K562 (cell line): Measurements from ENCODE around the gene SLAMF8. TPM values are rescaled to one million over a fixed set of nuclear protein-coding genes. Genes with fewer than 3 reads are reported as not detected.

ENCODE experiments used
- BHLHE40 ChIP-seq: IDR thresholded peaks from 2 replicates; pipeline ENCODE4 v1.6.1; 2011; ENCODE audit warnings: low read length, improper control_type of control experiment
- CXXC5 ChIP-seq: fragments of 250-450 bp; sonication (Bioruptor Pico); IDR thresholded peaks from 2 replicates; pipeline ENCODE4 v1.8.0; 2022; ENCODE audit warnings: inconsistent platforms, mild to moderate bottlenecking, moderate library complexity
- MNT ChIP-seq, 2 experiments: fragments of 450-650 bp; conservative IDR thresholded peaks; 2 replicates each; pipeline ENCODE4 v1.6.1; 2017; ENCODE audit warnings: mild to moderate bottlenecking in 2 of 2, moderate library complexity in 2 of 2
- SNRNP70 ChIP-seq: fragments of 200-400 bp; formaldehyde crosslinking; optimal IDR thresholded peaks from 2 replicates; pipeline ENCODE3; 2017; ENCODE audit warnings: low read depth, low read length
- USF1 ChIP-seq: sonication (generic); formaldehyde crosslinking; IDR thresholded peaks from 2 replicates; pipeline ENCODE4 v1.9.0; 2022; ENCODE audit warnings: mild to moderate bottlenecking, missing genetic modification reagents
- USF2 ChIP-seq: sonication (generic); formaldehyde crosslinking; IDR thresholded peaks from 2 replicates; pipeline ENCODE4 v1.5.0; 2020; ENCODE audit warnings: missing genetic modification reagents
- ZKSCAN8 ChIP-seq: fragments of 200-800 bp; sonication (Bioruptor generic); IDR thresholded peaks from 2 replicates; pipeline ENCODE4 v1.6.1; 2016; ENCODE audit warnings: missing genetic modification characterization, missing compliant biosample characterization
- polyA plus RNA-seq, 8 experiments: library from polyadenylated mRNA; depleted of rRNA in 4 of 8; stranded (reverse) in 5 of 8; unstranded in 3 of 8; fragments of >200 nt; fragmentation: Nextera tagmentation in 2 of 8; fragmentation: Illumina TruSeq in 1 of 8; extraction: Ambion mirVana in 2 of 8; extraction: Trizol in 1 of 8; gene quantifications; 2 replicates each; pipeline versions ENCODE4 v1.2.1 to v1.2.3, GENCODE V29; 2011 to 2014; ENCODE audit warnings: inconsistent platforms in 1 of 8, missing spikeins in 1 of 8
- total RNA-seq, 7 experiments: library from RNA; depleted of rRNA in 6 of 7; stranded (reverse); fragments of >200 nt in 6 of 7; fragmentation: Illumina TruSeq in 2 of 7; extraction: Trizol in 2 of 7; gene quantifications; 2 replicates each; pipeline versions ENCODE4 v1.2.1 to v1.2.3, GENCODE V29; 2011 to 2021; ENCODE audit warnings: low replicate concordance in 1 of 7

The SLAMF8 gene
- total and polyA plus RNA-seq, 9 of the 15 experiments (the other 6 are each of a cell fraction or from before 2014, with no cell fraction given), result not detected

GRCh38 chr1:159790237-159790917 is 36.3 kb upstream of the SLAMF8 start (continued):
- peak; percentile 39; the same call in 1 of the 2 replicates for TF ChIP-seq USF1 (CRISPR knock-in tag)
- TF ChIP-seq BHLHE40, result peak; percentile 42; the same call in 1 of the 2 replicates
- TF ChIP-seq SNRNP70, result no peak
- TF ChIP-seq USF2, result peak; percentile 56
- TF ChIP-seq MNT (conservative IDR thresholded peaks at IDR 0.05), result 0 out of 4 replicates have a peak, but pooled peaks of 1 of the 2 experiments have one; percentile 37
- TF ChIP-seq CXXC5, result no peak
- TF ChIP-seq ZKSCAN8, result no peak
